GM23338 (cell line): ENCODE measurements around the gene RABL6.

ENCODE experiments used
- CREB1 ChIP-seq: fragments of 250-450 bp; sonication (Bioruptor Pico); IDR thresholded peaks from 2 replicates; pipeline ENCODE4 v1.5.0; 2020; ENCODE audit warnings: low read depth, mild to moderate bottlenecking, moderate library complexity
- CTCF ChIP-seq, 2 experiments: fragments of 200-600 bp in 1 of 2; sonication (generic) in 1 of 2; conservative IDR thresholded peaks; 2 replicates each; pipeline versions ENCODE4 v1.5.1 to v1.6.1; 2016 to 2017; ENCODE audit warnings: antibody characterized with exemption in 2 of 2, low read depth in 2 of 2, mild to moderate bottlenecking in 2 of 2, moderate library complexity in 1 of 2
- EZH2 ChIP-seq: fragments of 200-600 bp; sonication (generic); IDR thresholded peaks from one replicate; pipeline ENCODE4 v1.8.0; 2017; ENCODE audit warnings: antibody characterized with exemption, mild to moderate bottlenecking, low read depth; ENCODE audit not compliant: unreplicated experiment
- EZH2phosphoT487 ChIP-seq: fragments of 200-600 bp; sonication (generic); IDR thresholded peaks from one replicate; pipeline ENCODE4 v1.8.1; 2018; ENCODE audit warnings: antibody characterized with exemption; ENCODE audit not compliant: unreplicated experiment
- JUNB ChIP-seq: IDR thresholded peaks from one replicate; pipeline ENCODE4 v1.6.1; 2016; ENCODE audit warnings: antibody characterized with exemption; ENCODE audit not compliant: unreplicated experiment
- NANOG ChIP-seq: IDR thresholded peaks from 2 replicates; pipeline ENCODE4 v1.6.1; 2016; ENCODE audit warnings: antibody characterized with exemption, borderline replicate concordance
- POLR2AphosphoS5 ChIP-seq: IDR thresholded peaks from 2 replicates; pipeline ENCODE4 v1.6.1; 2016; ENCODE audit warnings: antibody characterized with exemption, low read depth
- REST ChIP-seq: IDR thresholded peaks from one replicate; pipeline ENCODE4 v1.6.1; 2018; ENCODE audit warnings: antibody characterized with exemption; ENCODE audit not compliant: unreplicated experiment
- STAT1 ChIP-seq: IDR thresholded peaks from one replicate; pipeline ENCODE4 v1.6.1; 2016; ENCODE audit warnings: antibody characterized with exemption; ENCODE audit not compliant: unreplicated experiment
- ZNF114 ChIP-seq: fragments of 250-450 bp; sonication (Bioruptor Pico); IDR thresholded peaks from 2 replicates; pipeline ENCODE4 v1.5.0; 2020; ENCODE audit warnings: mild to moderate bottlenecking, moderate library complexity
- ZNF331 ChIP-seq: fragments of 250-450 bp; sonication (Bioruptor Pico); IDR thresholded peaks from 2 replicates; pipeline ENCODE4 v1.5.0; 2020; ENCODE audit warnings: low read depth, mild to moderate bottlenecking, moderate library complexity

GRCh38 chr9:136771907-136772415 is 35.8 kb upstream of the RABL6 start:
- TF ChIP-seq CTCF (conservative IDR thresholded peaks at IDR 0.05; ENCODE audit: low read depth in 2 of 2), result no peak
- no peak for TF ChIP-seq POLR2AphosphoS5
- TF ChIP-seq EZH2phosphoT487, result no peak
- no peak for TF ChIP-seq EZH2
- TF ChIP-seq REST, result no peak
- TF ChIP-seq CREB1 (CRISPR knock-in tag), result no peak
- TF ChIP-seq JUNB, result no peak
- no peak for TF ChIP-seq ZNF114 (CRISPR knock-in tag)
- no peak for TF ChIP-seq ZNF331 (CRISPR knock-in tag)
- no peak for TF ChIP-seq STAT1
- TF ChIP-seq NANOG, result no peak
